ENCODE measurements around the gene ARMC2. TPM values are rescaled to one million over a fixed set of nuclear protein-coding genes. Genes with fewer than 3 reads are reported as not detected.
A peak's percentile ranks its signal among the peaks of the same experiment; 100 is the strongest.
"Not testable (repeated sequence)": the region's sequence is repeated elsewhere in the genome, so short reads cannot be mapped to it uniquely, and the experiment has no call there.

The ARMC2 gene
- total RNA-seq, 1 donor: 0.86 TPM

- TF ChIP-seq, protein P1, sequence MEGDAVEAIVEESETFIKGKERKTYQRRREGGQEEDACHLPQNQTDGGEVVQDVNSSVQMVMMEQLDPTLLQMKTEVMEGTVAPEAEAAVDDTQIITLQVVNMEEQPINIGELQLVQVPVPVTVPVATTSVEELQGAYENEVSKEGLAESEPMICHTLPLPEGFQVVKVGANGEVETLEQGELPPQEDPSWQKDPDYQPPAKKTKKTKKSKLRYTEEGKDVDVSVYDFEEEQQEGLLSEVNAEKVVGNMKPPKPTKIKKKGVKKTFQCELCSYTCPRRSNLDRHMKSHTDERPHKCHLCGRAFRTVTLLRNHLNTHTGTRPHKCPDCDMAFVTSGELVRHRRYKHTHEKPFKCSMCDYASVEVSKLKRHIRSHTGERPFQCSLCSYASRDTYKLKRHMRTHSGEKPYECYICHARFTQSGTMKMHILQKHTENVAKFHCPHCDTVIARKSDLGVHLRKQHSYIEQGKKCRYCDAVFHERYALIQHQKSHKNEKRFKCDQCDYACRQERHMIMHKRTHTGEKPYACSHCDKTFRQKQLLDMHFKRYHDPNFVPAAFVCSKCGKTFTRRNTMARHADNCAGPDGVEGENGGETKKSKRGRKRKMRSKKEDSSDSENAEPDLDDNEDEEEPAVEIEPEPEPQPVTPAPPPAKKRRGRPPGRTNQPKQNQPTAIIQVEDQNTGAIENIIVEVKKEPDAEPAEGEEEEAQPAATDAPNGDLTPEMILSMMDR (IDR thresholded peaks at IDR 0.05; ENCODE audit: insufficient read depth, low read depth, low read length): no peak
- no peak overlapping the region for H3K4me3 ChIP-seq (ENCODE audit: low read depth, low read length)
- DNase-seq (ENCODE audit: low read depth): peak; percentile 35
Observed at GRCh38 chr6:108850669-108851465, 2.6 kb downstream of the ARMC2 start.

- H3K4me3 ChIP-seq (ENCODE audit: low read depth, low read length): no peak overlapping the region
- TF ChIP-seq, protein P1 (IDR thresholded peaks at IDR 0.05; ENCODE audit: insufficient read depth, low read depth, low read length): no peak
- DNase-seq (ENCODE audit: low read depth): no peak
Observed at GRCh38 chr6:108851756-108852155, 3.5 kb downstream of the ARMC2 start.

- DNase-seq (ENCODE audit: low read depth): no peak
- TF ChIP-seq, protein P1 (IDR thresholded peaks at IDR 0.05; ENCODE audit: insufficient read depth, low read depth, low read length): no peak
- no peak overlapping the region for H3K4me3 ChIP-seq (ENCODE audit: low read depth, low read length)
Observed at GRCh38 chr6:108853077-108853476, 4.9 kb downstream of the ARMC2 start.

DNA sequence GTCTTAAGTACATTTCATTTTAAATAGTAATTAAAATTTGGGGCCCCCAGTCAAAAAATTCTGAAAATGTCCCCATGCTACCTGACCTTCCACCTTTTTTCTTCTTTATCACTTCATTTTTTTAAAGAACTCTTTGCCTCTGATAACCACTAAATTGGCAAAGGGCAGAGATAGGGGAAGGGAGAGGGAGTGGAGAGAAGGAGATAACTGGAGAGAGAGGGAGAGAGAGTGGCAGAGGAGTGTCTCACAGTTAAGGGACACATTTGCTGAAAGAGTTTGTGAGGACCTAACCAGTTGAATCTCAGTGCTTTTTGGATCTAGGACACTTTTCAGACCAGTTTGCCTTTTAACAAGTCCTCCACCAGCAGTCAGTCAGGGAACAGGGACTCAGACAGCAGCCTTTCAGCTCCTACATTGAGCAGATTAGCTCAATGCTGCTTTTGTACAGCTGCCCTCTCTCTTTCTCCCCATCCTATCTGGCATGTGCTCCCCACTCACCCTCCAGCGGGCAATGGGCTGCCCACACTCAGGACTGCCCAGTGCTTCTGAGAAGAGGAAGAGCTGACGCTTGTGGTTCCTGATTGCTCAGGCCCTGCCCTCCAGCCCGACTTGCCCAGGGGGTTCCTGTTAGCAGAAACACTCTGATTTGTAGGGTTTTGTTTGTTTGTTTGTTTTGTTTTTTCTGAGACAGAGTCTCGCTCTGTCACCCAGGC, 14.4 kb downstream of the ARMC2 start:
- DNase-seq (ENCODE audit: low read depth): no peak
- TF ChIP-seq, protein P1 (IDR thresholded peaks at IDR 0.05; ENCODE audit: insufficient read depth, low read depth, low read length): no peak
- H3K4me3 ChIP-seq (ENCODE audit: low read depth, low read length): no peak overlapping the region

DNA sequence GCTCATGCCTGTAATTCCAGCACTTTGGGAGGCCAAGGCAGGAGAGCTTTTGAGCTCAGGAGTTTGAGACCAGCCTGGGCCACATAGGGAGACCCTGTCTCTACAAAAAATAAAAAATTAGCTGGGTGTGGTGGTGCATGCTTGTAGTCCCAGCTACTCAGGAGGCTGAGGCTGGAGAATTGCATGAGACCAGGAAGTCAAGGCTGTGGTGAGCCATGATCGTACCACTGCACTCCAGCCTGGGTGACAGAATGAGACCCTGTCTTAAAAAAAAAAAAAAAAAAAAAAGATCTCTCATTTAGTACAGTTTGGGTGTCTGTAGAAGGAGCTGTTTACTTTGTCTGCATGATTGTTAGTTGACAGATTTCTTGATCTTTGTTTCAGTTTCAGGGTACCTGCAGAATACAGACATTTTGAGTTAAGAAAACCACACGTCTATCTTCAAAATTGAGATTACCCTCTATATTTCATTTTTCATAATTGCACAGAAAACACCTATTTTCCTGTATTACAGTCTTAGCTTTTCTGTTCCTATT, 17.6 kb downstream of the ARMC2 start:
- not testable (repeated sequence) for H3K4me3 ChIP-seq (ENCODE audit: low read depth, low read length); DNase-seq (ENCODE audit: low read depth)

DNA sequence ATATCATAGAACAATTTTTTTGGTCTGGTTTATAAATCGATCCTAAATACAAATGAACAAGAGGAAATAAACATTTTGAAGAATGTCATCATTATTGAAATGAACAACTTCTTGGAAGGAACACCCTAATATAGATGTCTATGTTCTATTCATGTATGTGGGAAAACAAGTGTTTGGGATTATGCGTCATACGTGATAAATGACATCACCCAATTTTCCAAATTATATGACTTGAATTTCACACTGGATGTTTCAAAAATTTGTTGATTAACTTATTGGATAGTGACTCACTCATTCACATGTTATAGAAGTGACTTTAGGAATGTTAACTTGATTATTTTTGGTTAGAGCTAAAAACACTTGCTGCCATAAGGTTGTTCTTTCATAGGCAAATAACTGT, 18.6 kb downstream of the ARMC2 start:
- TF ChIP-seq, protein P1 (IDR thresholded peaks at IDR 0.05; ENCODE audit: insufficient read depth, low read depth, low read length): no peak
- H3K4me3 ChIP-seq (ENCODE audit: low read depth, low read length): no peak overlapping the region
- DNase-seq (ENCODE audit: low read depth): no peak

- TF ChIP-seq, protein P1 (IDR thresholded peaks at IDR 0.05; ENCODE audit: insufficient read depth, low read depth, low read length): no peak
Observed at GRCh38 chr6:108868647-108869046, 20.4 kb downstream of the ARMC2 start.

More at GRCh38 chr6:108868647-108869046, 20.4 kb downstream of the ARMC2 start:
- no peak for DNase-seq (ENCODE audit: low read depth)
- no peak overlapping the region for H3K4me3 ChIP-seq (ENCODE audit: low read depth, low read length)
